H1 (cell line): ENCODE measurements around the gene OR51B5. TPM values are rescaled to one million over a fixed set of nuclear protein-coding genes. Genes with fewer than 3 reads are reported as not detected.

ENCODE experiments used
- CTCF ChIA-PET: fragments of 300-600 bp; sonication (Branson Sonifier 250); formaldehyde crosslinking; loops from one replicate; lab custom pipeline; 2021; ENCODE audit not compliant: partially characterized antibody; lab: Charles Lee
- POLR2A ChIA-PET: fragments of 300-600 bp; sonication (Branson Sonifier 250); formaldehyde crosslinking; loops from one replicate; lab custom pipeline; 2021; ENCODE audit warnings: inconsistent platforms; ENCODE audit not compliant: partially characterized antibody; lab: Charles Lee
- DNase-seq, 2 experiments: peaks; one replicate each; pipeline versions ENCODE4 v3.0.0 to v3.0.0-alpha.2; 2010 to 2022; ENCODE audit warnings: low spot score in 2 of 2, low read depth in 1 of 2, mixed read lengths in 1 of 2
- FAIRE-seq: peaks from 2 replicates; lab custom pipeline; 2011; peaks lifted over from hg19 to GRCh38; lab: Jason Lieb, UNC
- H2AFZ ChIP-seq: 2 replicates; pipeline ENCODE4 v1.8.1; 2012; ENCODE audit warnings: low read length, inconsistent platforms
- H2AK5ac ChIP-seq: 2 replicates; pipeline ENCODE4 v1.6.1; 2013; ENCODE audit warnings: low read depth, low read length
- H2BK120ac ChIP-seq: replicated peaks from 2 replicates; pipeline ENCODE3; 2013; ENCODE audit warnings: low read depth, low read length, inconsistent platforms
- H2BK12ac ChIP-seq: 2 replicates; pipeline ENCODE4 v1.6.1; 2013; ENCODE audit warnings: low read depth, low read length
- H2BK15ac ChIP-seq: 2 replicates; pipeline ENCODE4 v1.6.1; 2013; ENCODE audit warnings: low read length
- H2BK20ac ChIP-seq: 2 replicates; pipeline ENCODE4 v1.6.1; 2013; ENCODE audit warnings: low read length
- H2BK5ac ChIP-seq: 2 replicates; pipeline ENCODE4 v1.6.1; 2013; ENCODE audit warnings: low read depth, low read length
- H3K14ac ChIP-seq: 2 replicates; pipeline ENCODE4 v1.6.1; 2013; ENCODE audit warnings: inconsistent platforms; ENCODE audit not compliant: insufficient read length
- H3K18ac ChIP-seq: 2 replicates; pipeline ENCODE4 v1.6.1; 2013; ENCODE audit warnings: low read length; ENCODE audit errors: extremely low read depth
- H3K23ac ChIP-seq: 2 replicates; pipeline ENCODE4 v1.6.1; 2013; ENCODE audit warnings: inconsistent platforms; ENCODE audit not compliant: insufficient read length
- H3K23me2 ChIP-seq: 2 replicates; pipeline ENCODE4 v1.6.1; 2013; ENCODE audit warnings: low read depth, low read length
- H3K27ac ChIP-seq: 2 replicates; pipeline ENCODE4 v1.6.1; 2011; ENCODE audit warnings: low read depth, low read length, inconsistent platforms
- H3K27me3 ChIP-seq, 4 experiments: replicated peaks in 1 of 4; 1 replicate in 1 of 4; 2 replicates in 3 of 4; pipeline versions ENCODE4 v1.6.1 to v1.8.1; 2011 to 2013; ENCODE audit warnings: low read length in 3 of 4, mild to moderate bottlenecking in 3 of 4, inconsistent platforms in 2 of 4, mixed read lengths in 2 of 4, moderate library complexity in 1 of 4; ENCODE audit not compliant: control insufficient read depth in 3 of 4, insufficient read depth in 3 of 4; ENCODE audit errors: extremely low read depth in 1 of 4
- H3K36me3 ChIP-seq, 4 experiments: 2 replicates each; pipeline versions ENCODE4 v1.6.1 to v1.8.1; 2011 to 2013; ENCODE audit warnings: mild to moderate bottlenecking in 4 of 4, low read length in 3 of 4, moderate library complexity in 2 of 4, control low read depth in 1 of 4, inconsistent platforms in 1 of 4; ENCODE audit not compliant: insufficient read depth in 4 of 4, control insufficient read depth in 2 of 4
- H3K4ac ChIP-seq: replicated peaks from 2 replicates; pipeline ENCODE3; 2013; ENCODE audit warnings: low read length, low read depth, mixed read lengths, inconsistent platforms; ENCODE audit not compliant: insufficient read length
- H3K4me1 ChIP-seq, 4 experiments: replicated peaks in 1 of 4; 1 replicate in 1 of 4; 2 replicates in 3 of 4; pipeline versions ENCODE4 v1.6.1 to v1.8.1; 2011 to 2013; ENCODE audit warnings: low read length in 3 of 4, inconsistent platforms in 2 of 4, mixed read lengths in 1 of 4; ENCODE audit not compliant: insufficient read depth in 4 of 4, control insufficient read depth in 3 of 4
- H3K4me2 ChIP-seq, 2 experiments: 2 replicates each; pipeline versions ENCODE4 v1.6.1 to v1.8.1; 2011 to 2013; ENCODE audit warnings: low read depth in 2 of 2, low read length in 2 of 2, control low read depth in 1 of 2, inconsistent platforms in 1 of 2, mild to moderate bottlenecking in 1 of 2; ENCODE audit not compliant: insufficient read depth in 1 of 2
- H3K4me3 ChIP-seq, 4 experiments: fragments of 200-600, 300-600 bp in 1 of 4; sonication (generic), shearing (Covaris generic), sonication (Bioruptor Twin) in 1 of 4; 2 replicates each; pipeline versions ENCODE4 v1.5.1 to v1.8.1; 2011 to 2016; ENCODE audit warnings: low read length in 4 of 4, low read depth in 3 of 4, control low read depth in 2 of 4, inconsistent platforms in 2 of 4, mild to moderate bottlenecking in 2 of 4, mixed read lengths in 1 of 4, moderate library complexity in 1 of 4; ENCODE audit not compliant: insufficient read depth in 2 of 4; ENCODE audit errors: extremely low read depth in 1 of 4
- H3K56ac ChIP-seq: replicated peaks from 2 replicates; pipeline ENCODE3; 2013; ENCODE audit warnings: low read depth, mild to moderate bottlenecking, mixed read lengths, low read length, inconsistent platforms; ENCODE audit not compliant: insufficient read length
- H3K79me1 ChIP-seq: 2 replicates; pipeline ENCODE4 v1.6.1; 2013; ENCODE audit warnings: low read depth, low read length, control low read depth
- H3K79me2 ChIP-seq, 2 experiments: 2 replicates each; pipeline versions ENCODE4 v1.6.1 to v1.8.1; 2012 to 2013; ENCODE audit warnings: low read length in 2 of 2, mild to moderate bottlenecking in 2 of 2, inconsistent platforms in 1 of 2; ENCODE audit not compliant: insufficient read depth in 2 of 2, control insufficient read depth in 1 of 2
- H3K9ac ChIP-seq, 4 experiments: replicated peaks in 1 of 4; 1 replicate in 1 of 4; 2 replicates in 3 of 4; pipeline versions ENCODE4 v1.6.1 to v1.8.1; 2011 to 2013; ENCODE audit warnings: low read depth in 3 of 4, low read length in 3 of 4, control low read depth in 2 of 4, mild to moderate bottlenecking in 2 of 4, moderate library complexity in 2 of 4, inconsistent platforms in 1 of 4; ENCODE audit errors: extremely low read depth in 1 of 4
- H3K9me3 ChIP-seq, 2 experiments: 2 replicates each; pipeline versions ENCODE4 v1.6.1 to v1.8.1; 2012 to 2013; ENCODE audit warnings: mild to moderate bottlenecking in 2 of 2, moderate library complexity in 2 of 2, control low read depth in 1 of 2, inconsistent platforms in 1 of 2, low read depth in 1 of 2, low read length in 1 of 2, mixed read lengths in 1 of 2; ENCODE audit not compliant: insufficient read depth in 2 of 2
- H4K20me1 ChIP-seq, 2 experiments: replicated peaks in 1 of 2; 2 replicates each; pipeline versions ENCODE3 to v1.8.1; 2011 to 2013; ENCODE audit warnings: inconsistent platforms in 2 of 2, low read length in 2 of 2, mild to moderate bottlenecking in 1 of 2; ENCODE audit not compliant: insufficient read depth in 2 of 2, control insufficient read depth in 1 of 2
- H4K5ac ChIP-seq: 2 replicates; pipeline ENCODE4 v1.6.1; 2013; ENCODE audit warnings: low read length, low read depth, mixed read lengths, inconsistent platforms; ENCODE audit not compliant: insufficient read length
- H4K8ac ChIP-seq: 2 replicates; pipeline ENCODE4 v1.8.0; 2013; ENCODE audit warnings: mild to moderate bottlenecking, moderate library complexity, low read length, inconsistent platforms; ENCODE audit not compliant: insufficient read depth; ENCODE audit errors: extremely low read depth
- H4K91ac ChIP-seq: replicated peaks from 2 replicates; pipeline ENCODE3; 2013; ENCODE audit warnings: low read length, mixed read lengths, inconsistent platforms; ENCODE audit not compliant: insufficient read length
- CBX8 ChIP-seq: fragments of 300-800, 300-1000 bp; sonication (generic); IDR thresholded peaks from 2 replicates; pipeline ENCODE4 v1.7.1; 2016; ENCODE audit warnings: low read depth, low read length, borderline replicate concordance
- CTCF ChIP-seq, 3 experiments: IDR thresholded peaks; 1 replicate in 2 of 3; 2 replicates in 1 of 3; pipeline versions ENCODE4 v1.5.1 to v1.6.1; 2011; ENCODE audit warnings: low read length in 3 of 3, mild to moderate bottlenecking in 3 of 3, inconsistent platforms in 2 of 3, low read depth in 1 of 3, moderate library complexity in 1 of 3; ENCODE audit not compliant: insufficient read depth in 1 of 3; ENCODE audit errors: control extremely low read depth in 1 of 3
- FOSL1 ChIP-seq: IDR thresholded peaks from 2 replicates; pipeline ENCODE4 v1.6.1; 2011; ENCODE audit warnings: mild to moderate bottlenecking, low read depth, low read length, moderate library complexity; ENCODE audit not compliant: insufficient read depth
- KDM1A ChIP-seq: fragments of 200-600, 300-600 bp; sonication (generic); IDR thresholded peaks from 2 replicates; pipeline ENCODE4 v1.7.1; 2016; ENCODE audit warnings: mild to moderate bottlenecking, low read length, borderline replicate concordance
- POLR2AphosphoS5 ChIP-seq: IDR thresholded peaks from 2 replicates; pipeline ENCODE4 v1.6.1; 2011; ENCODE audit warnings: low read depth, low read length
- RXRA ChIP-seq: IDR thresholded peaks from 2 replicates; pipeline ENCODE4 v1.6.1; 2011; ENCODE audit warnings: low read depth, mild to moderate bottlenecking, low read length, moderate library complexity; ENCODE audit not compliant: insufficient read depth
- SP2 ChIP-seq: IDR thresholded peaks from 2 replicates; pipeline ENCODE4 v1.6.1; 2012; ENCODE audit warnings: mild to moderate bottlenecking, low read length, inconsistent platforms
- TBP ChIP-seq: IDR thresholded peaks from 2 replicates; pipeline ENCODE4 v1.6.1; 2011; ENCODE audit warnings: low read depth, low read length, improper control_type of control experiment
- YY1 ChIP-seq: IDR thresholded peaks from 2 replicates; pipeline ENCODE4 v1.6.1; 2011; ENCODE audit warnings: low read depth, mild to moderate bottlenecking, low read length
- polyA plus RNA-seq, 7 experiments: library from polyadenylated mRNA; depleted of rRNA in 3 of 7; stranded (reverse) in 5 of 7; unstranded in 2 of 7; fragments of >200 nt in 5 of 7; fragments of 200-250 nt in 2 of 7; gene quantifications; 1 replicate in 5 of 7; 2 replicates in 1 of 7; 4 replicates in 1 of 7; pipeline versions ENCODE4 v1.2.1 to v1.2.3, GENCODE V29; 2011 to 2013; ENCODE audit warnings: missing spikeins in 2 of 7, mixed read lengths in 2 of 7
- total RNA-seq: library from RNA; stranded (reverse); fragmentation: NEBNext Ultra II Directional; extraction: Animal tissue kit (Norgen Biotek cat#: 25700); gene quantifications from 2 replicates; pipeline ENCODE4 v1.2.1, GENCODE V29; 2021

Gene OR51B5
- total and polyA plus RNA-seq, 2 of the 8 experiments (the other 6 are each of a cell fraction or from before 2014, with no cell fraction given): not detected

- H3K23me2 ChIP-seq: no peaks in the 10 kb centered on the region
- H3K9me3 ChIP-seq: no peaks in the 10 kb centered on the region
- H3K27me3 ChIP-seq: no peaks in the 10 kb centered on the region
- no peak overlapping the region for H2BK15ac ChIP-seq
- H2BK12ac ChIP-seq: no peak overlapping the region
- H3K4me1 ChIP-seq: no peaks in the 10 kb centered on the region
- no peak overlapping the region for H2AK5ac ChIP-seq
- no peak overlapping the region for H4K5ac ChIP-seq
- H3K79me2 ChIP-seq: no peaks in the 10 kb centered on the region
- H4K20me1 ChIP-seq: no peaks in the 10 kb centered on the region
- H3K36me3 ChIP-seq: no peaks in the 10 kb centered on the region
- H2AFZ ChIP-seq: no peak overlapping the region
- H3K23ac ChIP-seq: no peak overlapping the region
- FAIRE-seq: no peak
- H3K4me3 ChIP-seq: no peak overlapping the region
- no peak overlapping the region for H3K4ac ChIP-seq
- H3K4me2 ChIP-seq: no peak overlapping the region
- H4K8ac ChIP-seq: no peak overlapping the region
- no peak overlapping the region for H2BK5ac ChIP-seq
- H4K91ac ChIP-seq: no peak overlapping the region
- H2BK20ac ChIP-seq: no peak overlapping the region
- no peak overlapping the region for H2BK120ac ChIP-seq
- POLR2A ChIA-PET: no interaction called here
- no peak for DNase-seq
- H3K56ac ChIP-seq: no peak overlapping the region
- CTCF ChIA-PET: no interaction called here
- H3K18ac ChIP-seq: no peak overlapping the region
- no peak overlapping the region for H3K27ac ChIP-seq
- no peak overlapping the region for H3K9ac ChIP-seq
- H3K14ac ChIP-seq: no peak overlapping the region
- no peaks in the 10 kb centered on the region for H3K79me1 ChIP-seq
- TF ChIP-seq SP2 (no peak), CTCF (IDR thresholded peaks at IDR 0.05; ENCODE audit: control extremely low read depth in 1 of 3, insufficient read depth in 1 of 3, low read depth in 1 of 3, low read length in 3 of 3) (no peak), YY1 (no peak), FOSL1 (no peak), TBP (no peak), CBX8 (no peak), POLR2AphosphoS5 (no peak), KDM1A (no peak), RXRA (no peak)
Measured at GRCh38 chr11:5336331-5336730, 7.0 kb downstream of the OR51B5 start.
